ENCODE measurements around the gene SMYD3.
"Not testable (repeated sequence)": the region's sequence is repeated elsewhere in the genome, so short reads cannot be mapped to it uniquely, and the experiment has no call there.

The SMYD3 gene

DNA sequence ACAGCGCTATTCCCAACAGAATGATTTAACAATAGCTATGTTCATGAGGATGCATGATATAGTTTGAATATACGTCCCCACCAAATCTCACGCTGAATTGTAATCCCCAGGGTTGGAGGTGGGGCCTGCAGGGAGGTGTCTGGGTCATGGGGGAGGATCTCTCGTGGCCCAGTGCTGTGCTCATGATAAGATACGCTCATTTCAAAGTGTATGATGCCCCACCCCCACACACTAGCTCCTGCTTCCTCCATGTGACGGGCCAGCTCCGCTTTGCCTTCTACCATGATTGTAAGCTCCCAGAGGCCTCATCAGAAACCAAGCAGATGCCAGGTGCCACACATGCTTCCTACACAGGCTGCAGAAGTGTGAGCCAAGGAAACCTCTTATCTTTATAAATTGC lies 93.6 kb downstream of the SMYD3 start:
- DNase-seq = no peak

DNA sequence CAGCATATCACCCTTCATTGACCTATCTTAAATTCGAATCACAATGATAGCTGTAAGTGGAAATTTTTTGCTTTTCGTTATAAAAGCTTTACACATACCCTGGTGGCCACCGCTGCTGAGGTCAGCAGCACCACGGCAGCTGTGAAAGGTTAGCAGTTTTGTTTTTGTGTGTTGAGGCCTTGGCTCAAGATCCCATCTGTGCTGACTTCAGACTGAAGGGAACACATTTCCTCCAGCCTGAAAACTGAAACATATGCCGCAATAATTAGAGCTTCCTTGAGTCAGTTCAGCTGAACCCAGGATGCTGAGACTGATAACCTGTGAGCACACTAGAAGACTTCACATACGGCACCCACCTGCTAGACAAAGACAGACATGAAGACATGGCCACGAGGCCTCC lies 103.0 kb downstream of the SMYD3 start:
- no peak for DNase-seq

DNA sequence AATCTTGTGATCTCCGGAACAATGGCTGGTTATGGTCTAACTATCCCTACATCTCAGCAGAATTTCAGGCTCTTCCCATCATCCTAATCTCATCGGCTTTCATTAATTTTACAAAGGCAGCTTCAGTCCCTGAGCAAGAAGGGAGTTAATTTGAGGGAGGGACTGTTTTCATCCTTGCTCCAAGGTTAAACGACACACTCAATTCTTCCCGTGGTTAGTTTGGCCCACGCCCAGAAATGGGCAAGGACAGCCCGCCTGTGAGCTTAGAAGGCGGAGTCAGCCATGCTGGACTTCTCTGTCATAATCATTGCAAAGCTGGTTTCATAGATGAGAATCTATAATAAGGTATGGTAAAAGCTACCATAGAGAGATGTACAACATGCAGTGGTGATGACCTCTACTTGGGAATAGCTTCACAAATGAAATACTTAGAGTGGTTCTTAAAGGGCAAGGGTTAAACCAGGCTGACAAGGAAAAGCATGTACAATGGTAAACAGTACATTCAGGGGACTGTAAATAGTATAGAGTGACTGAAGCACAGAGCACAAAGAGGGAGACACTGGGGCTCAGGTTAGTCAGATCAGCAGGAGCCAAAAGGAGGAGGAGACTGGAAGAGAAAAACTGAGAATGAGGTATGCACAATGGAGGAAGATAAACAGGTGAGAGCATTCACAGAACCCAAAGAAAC lies 108.8 kb downstream of the SMYD3 start:
- DNase-seq = no peak

DNA sequence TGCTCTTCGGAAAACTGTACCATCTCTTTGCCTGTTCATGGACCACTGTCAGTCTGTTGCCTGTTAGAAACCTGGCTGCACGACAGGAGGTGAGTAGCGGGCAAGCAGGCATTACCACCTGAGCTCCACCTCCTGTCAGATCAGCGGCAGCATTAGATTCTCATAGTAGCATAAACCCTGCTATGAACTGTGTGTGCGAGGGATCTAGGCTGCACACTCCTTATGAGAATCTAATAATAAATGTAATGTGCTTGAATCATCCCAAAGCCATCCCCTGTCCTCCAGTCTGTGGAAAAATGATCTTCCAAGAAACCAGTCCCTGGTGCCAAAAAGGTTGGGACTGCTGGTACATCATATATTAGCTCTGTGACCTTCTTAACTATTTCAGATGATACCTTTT lies 110.0 kb downstream of the SMYD3 start:
- no peak for DNase-seq

DNA sequence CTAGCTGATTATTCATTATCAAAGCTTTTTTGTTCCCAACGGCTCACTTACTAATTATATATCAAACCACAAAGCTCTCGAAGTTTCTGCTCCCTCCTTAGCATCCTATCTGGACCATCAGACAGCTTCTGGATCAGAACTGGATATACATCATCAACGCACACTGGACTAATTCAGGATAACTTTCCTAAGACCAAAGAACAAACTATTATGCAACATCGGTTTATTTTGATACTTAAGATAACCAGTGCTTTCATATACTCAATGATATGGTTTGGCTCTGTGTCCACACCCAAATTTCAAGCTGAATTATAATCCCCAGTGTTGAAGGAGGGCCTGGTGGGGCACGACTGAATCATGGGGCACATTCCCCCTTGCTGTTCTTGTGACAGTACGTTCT lies 110.8 kb downstream of the SMYD3 start:
- no peak for DNase-seq

DNA sequence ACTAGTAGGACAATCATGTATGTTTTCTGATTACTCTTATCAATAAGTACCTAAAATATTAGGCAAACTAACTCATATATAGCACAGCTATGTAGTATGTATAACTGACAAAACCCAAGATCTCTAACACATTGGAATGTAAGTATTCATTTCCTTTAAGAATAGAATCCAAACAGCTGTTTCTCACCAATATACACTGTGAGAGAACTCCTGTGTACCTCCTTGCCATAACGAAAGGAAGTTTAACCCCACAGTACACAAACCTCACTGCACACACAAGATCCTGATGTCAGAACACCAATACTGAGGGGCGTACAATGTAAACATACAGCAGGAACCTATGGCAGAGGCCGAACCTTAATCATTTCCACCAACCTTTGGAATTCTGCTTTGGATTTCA lies 113.0 kb downstream of the SMYD3 start:
- no peak for DNase-seq

DNA sequence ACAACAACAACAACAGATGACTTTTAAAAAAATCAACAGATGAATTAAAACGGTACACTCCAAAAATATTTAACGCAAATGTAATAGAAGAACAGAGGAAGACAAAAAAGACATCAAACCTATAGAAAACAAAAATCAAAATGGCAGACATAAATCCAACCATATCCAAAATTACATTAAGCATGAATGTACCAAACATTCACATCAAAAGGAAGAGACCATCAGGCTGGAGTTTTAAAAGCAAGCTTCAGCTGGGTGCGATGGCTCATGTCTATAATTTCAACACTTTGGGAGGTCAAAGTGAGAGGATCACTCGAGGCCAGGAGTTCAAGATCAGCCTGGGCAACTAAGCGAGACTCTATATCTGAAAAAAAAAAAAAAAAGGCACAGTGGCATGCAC lies 116.2 kb downstream of the SMYD3 start:
- DNase-seq = no peak

DNA sequence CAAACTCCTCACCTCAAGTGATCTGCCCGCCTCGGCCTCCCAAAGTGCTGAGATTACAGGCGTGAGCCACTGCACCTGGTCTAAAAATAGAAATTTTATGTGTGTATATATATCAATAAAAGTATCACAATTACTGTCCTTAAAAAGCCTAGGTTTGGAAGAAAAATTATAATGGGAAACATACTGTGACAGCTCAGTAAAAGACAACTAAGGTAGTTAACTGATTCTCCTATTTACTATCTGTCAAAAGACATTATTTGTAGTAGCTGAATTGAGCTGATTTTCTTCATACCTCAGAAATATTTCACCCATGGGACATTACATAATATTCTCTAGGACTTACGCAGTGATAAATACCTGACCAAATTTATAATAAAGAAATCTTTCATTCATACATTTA lies 122.5 kb downstream of the SMYD3 start:
- no peak for DNase-seq

DNA sequence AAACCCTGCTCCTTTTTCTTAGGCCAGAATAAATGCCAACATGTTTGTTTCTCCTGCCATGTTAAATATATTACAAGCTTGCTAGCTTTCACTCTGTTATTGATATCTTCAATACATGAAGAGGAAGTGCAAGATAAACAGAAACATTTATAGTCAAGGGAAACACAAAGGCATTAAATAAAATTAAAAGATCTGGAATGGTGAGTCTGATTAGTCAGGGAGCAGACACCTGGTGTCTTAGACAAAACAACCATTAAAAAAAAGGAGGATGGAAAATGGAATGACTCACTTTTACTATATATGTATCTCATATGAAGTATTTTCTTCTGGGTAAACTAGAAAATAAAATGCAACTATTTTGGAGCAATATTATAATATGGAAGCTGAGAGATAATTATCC lies 123.3 kb downstream of the SMYD3 start:
- DNase-seq = no peak

DNA sequence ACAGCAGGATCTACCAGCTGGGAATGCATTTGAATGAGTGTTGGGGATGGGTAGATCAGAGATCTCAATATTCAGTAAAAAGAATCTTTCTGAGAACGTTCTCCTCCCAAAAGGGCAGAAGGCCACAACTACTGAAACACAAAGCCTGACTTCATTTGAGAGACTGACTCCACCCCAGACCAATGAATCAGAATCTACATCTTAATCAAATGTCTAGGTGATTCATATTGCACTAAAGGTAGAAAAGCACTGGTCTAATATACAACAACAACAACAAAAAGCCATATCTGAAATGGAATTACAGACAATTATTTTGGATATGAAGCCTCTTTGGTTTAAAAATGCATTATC lies 123.9 kb downstream of the SMYD3 start:
- DNase-seq = no peak

DNA sequence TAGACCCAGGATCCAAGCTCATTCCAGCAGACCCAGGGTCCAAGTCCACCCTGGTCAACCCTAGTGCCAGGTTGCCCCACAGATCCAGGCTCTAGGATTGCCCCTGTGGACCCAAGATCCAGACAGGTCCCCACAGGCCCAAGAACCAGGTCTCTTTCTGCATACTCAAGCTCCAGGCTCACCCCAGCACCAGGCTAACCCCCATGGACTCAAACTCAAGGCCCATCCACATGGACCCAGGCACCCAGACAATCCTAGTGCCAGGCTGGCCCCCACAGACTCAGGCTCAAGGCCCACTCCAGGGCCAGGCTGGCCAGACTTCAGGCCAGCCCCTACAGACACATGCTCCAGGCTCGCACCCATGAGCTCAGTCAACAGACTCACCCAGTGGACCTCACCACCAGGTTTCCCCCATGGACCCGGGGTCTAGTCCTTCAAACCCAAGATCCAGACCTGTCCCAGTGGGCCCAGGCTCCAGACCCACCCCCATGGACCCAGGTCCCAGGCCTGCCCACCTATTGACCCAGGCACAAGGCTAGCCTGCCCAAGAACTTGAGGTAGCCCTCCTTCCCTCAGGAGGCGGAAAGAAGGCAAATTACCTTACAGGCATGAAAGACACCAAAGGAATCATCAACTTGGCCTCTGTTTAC lies 124.4 kb downstream of the SMYD3 start:
- DNase-seq = no peak

DNA sequence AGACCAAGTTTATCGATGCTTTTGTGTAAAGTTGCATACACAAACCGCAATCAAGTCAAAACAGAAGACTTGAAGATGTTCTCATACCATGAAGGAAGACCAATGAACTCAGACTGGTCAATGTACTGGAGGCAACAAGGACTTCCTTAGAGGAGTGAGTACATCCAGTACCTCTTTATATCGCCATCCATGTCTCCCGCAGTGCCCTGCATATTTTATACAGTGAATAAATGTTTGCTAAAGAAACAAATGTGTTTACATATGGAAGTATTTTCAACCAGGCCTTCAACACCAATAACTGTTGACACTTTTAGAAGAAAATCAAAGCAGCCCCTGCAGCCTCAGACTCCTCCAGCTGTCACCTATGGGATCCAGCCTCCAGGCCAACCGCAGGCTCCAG lies 125.6 kb downstream of the SMYD3 start:
- DNase-seq = no peak

DNA sequence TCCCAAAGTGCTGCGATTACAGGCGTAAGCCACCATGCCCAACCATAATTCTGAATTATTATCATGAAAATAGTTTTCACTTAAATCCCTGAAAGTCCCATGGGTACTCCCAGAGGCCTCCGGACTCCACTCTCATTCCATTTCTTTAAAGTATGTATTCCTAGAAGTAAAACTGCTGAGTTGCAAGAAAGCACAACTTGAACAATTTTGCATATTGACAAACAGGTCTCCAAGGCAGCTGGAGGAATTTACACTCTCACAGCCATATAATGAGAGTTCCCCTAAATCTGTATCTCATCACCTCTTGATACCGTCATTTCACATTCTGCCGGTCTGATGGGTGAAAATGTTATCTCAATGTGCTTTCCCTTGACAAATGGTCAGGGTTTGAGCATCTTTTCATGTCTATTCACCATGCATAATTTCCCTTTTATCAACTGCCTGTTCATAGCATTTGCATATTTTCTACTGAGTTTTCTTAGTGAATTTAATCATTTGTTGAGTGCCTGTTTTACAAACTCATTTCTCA lies 129.4 kb downstream of the SMYD3 start:
- no peak for DNase-seq

DNA sequence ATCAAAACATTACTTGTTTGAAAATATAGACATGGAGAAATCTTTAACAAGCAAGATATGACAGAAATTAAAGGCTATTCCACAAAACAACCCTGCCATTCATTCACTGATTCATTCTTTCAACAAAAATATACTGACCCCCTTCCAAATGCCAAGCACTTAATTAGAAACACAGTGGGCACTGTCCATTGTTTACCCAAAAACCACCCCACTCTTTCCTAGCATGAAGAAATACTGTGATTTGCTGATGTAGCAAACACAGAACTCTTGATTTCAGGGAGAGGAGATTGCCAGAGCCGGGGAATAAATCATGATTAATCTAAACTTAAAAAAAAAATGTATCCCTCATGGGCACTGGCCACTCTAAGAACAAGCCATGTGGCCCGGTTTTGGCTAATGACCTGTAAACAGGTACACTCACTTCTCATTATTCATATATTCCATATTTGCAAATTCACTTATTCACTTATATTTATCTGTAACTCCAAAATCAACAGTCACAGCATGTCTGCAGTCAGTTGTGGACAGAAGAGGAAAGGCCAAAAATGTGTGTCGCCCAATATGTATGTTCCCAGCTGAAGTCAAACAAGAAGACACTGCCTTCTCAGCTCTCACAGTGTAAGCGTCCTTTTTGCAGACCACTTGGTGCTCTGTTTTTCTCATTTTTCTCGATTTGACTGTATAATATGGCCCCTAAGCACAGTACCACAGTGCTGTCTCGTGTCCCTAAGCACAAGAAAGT lies 133.1 kb downstream of the SMYD3 start:
- no peak for DNase-seq

DNA sequence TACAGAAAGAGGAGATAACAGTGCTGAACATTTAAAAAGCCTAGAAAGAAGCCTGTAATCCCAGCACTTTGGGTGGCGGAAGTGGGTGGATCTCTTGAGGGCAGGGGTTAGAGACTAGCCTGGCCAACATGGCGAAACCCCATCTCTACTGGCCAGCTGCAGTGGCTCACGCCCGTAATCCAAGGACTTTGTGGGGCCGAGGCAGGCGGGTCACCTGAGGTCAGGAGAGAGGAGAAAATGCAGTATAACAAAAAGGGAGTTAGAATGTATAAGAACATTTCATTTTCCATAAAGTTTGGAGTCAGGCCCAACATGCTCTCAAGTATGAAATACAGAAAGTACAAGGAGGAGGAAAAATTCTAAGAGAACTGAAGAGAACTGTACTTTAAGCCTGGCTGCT lies 134.5 kb downstream of the SMYD3 start:
- DNase-seq = no peak

DNA sequence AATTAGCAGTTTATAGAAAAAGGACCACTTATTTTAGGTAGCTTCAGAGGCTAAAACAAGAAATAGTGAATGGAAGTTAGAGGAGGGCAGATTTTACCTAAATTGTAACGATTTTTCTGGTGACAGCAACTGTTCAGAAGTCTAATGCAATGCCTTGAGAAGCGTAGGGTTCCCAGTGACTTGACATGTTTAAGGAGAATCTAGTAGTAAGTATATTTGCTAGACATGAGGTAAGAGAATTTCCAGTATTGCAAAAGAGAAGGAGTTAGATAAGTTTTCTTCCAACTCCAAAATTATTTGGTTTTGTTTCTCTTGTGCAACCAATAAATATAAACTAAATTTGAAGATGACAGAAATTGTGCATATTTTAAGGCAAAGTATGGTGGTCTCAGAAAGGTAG lies 140.0 kb downstream of the SMYD3 start:
- DNase-seq = no peak

DNA sequence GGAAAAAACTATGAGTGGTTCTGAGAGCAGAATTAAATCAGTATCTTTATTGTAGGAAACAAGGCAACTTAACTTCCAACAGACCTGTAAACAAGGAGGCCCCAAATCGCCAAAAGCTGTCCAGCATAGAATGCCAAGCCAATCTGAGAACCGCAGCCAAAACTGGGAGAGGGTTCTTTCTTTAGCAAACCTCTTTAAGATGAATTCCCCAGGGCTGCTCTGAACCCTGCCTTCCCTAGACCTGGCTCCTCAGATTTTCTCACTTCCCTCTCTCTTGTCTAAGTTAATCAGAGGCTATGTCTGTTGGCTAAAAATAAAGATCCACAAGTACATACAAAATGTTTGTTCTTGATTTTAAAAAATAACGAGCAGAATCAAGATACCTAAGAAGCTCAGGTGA lies 141.4 kb downstream of the SMYD3 start:
- no peak for DNase-seq

DNA sequence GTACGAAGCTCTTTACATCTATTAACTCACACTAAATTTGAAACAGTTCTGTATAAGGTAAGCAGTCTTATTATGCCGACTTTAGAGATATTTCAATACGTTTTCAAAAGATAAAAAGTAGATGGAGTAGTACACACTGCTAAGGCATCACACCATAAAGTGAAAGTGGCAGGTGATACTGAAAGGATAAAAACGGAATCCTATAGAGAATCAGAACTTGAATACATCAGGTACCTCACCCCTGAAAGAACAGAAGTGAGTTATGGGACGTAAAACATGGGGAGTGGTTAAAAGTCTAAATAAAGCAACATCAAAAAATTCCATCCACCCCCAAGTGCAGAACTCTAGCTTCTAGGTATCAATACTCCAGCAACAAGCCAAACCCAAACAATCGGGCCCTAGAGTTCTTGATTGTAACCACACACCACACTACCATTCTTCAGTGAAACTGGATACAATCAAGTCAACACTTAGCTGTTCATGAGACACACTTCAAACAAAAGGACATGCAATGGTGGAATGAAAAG lies 142.6 kb downstream of the SMYD3 start:
- no peak for DNase-seq

DNA sequence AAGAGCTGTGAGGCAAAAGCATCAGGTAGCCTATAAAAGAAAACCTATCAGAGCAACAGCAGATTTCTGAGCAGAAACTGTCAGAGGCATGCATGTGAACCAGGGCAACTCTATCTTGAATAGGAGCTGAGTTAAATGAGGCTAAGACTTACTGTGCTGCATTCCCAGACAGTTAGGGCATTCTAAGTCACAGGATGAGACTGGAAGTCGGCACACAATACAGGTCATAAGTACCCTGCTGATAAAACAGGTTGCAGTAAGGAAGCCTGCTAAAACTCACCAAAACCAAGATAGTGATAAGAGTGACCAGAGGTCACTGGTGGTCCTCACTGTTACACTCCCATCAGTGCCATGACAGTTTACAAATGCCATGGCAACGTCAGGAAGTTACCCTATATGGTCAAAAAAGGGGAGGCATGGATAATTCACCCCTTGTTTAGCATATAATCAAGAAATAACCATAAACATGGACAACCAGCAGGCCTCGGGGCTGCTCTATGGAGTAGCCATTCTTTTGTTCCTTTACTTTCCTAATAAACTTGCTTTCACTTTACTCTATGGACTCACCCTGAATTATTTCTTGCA lies 150.0 kb downstream of the SMYD3 start:
- not testable (repeated sequence) for DNase-seq

DNA sequence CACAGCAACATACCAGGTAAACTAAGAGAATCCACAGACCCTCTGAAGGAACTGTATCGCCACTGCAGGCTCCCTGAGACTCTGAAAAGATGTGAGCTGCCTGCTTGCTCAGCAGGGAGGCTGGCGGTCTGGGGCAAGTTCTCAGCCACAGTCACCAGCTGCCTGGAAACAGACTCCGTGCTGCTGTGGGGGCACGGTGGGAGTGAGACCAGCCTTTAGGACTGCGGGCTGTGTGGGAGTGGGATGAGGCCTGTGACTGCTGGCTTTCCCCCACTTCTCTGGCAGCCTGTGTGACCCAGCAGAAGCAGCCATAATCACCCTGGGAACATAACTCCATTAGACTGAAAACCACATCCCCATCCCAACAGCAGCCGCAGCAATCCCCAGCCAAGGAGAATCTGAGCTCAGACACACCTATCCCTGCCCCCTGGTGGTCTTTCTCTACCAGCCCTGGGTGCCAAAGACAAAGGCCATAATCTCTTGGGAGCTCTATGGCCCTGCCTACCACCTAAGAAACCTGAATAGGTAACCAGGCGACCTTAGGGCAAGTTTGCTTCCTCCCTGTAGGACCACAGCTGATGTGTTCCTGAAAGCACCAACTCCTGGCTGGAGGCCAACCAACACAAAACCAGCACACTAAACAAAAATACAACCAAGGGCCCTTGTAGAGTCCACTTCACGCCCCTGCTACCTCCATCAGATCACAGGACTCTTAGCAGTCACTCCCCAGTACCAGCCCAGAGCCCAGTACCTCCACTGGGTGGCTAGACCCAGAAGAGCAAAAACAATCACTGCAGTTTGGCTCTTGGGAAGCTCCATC lies 151.5 kb downstream of the SMYD3 start:
- no peak for DNase-seq

DNA sequence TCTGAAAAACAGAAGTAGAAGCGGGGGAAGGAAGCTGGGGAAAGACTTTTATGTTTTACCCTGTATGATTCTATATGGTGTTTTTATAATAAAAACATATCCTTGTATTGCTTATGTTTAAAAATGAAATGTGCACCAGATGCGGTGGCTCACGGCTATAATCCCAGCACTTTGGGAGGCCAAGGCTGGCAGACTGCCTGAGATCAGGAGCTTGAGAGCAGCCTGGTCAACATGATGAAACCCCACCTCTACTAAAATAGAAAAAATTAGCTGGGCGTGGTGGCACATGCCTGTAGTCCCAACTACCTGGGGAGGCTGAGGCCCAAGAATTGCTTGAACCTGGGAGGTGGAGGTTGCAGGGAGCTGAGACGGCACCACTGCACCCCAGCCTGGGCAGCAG lies 155.4 kb downstream of the SMYD3 start:
- no peak for DNase-seq

DNA sequence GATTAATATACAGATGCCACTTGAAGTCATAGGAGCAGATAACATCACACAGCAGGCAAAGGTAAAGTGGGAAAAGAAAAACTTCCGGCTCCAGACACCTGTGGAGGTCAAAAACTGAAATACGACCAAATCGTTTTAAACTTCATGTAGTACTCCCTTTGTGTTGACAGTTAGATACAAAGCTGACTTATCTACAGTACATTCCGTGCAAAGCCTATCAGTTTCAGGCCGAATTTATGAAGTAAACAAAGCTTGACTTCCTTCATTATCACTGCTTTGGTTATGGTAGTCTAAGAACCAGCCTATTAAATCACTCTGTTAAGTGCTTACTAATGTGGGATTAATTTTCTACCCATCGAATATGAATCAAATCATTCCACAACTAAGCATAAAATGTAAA lies 156.3 kb downstream of the SMYD3 start:
- DNase-seq = no peak

DNA sequence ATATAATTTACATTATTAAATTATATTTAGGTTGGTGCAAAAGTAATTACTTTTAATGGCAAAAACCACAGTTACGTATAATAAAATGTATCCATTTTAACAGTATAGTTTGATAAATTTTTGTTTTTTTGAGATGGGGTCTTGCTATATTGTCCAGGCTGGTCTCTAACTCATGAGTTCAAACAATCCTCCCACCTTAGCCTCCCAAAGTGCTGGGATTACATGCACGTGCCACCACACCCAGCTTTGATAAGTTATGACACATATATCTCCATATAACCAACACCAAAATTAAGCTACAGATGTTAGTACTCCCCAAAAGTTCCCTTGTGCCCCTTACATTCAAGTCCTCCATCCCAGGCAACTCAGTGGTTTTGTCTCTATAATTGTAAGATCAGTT lies 163.1 kb downstream of the SMYD3 start:
- no peak for DNase-seq
